GM08714 (cell line): ENCODE data around the gene CIC.

Experiments used
- H3K4me3 ChIP-seq: fragments of 200-500 bp; sonication (Bioruptor generic); 2 replicates; pipeline ENCODE4 v1.5.1; 2014; ENCODE audit warnings: mild to moderate bottlenecking, low read length, inconsistent platforms
- ZNF274 ChIP-seq: IDR thresholded peaks from 2 replicates; pipeline ENCODE4 v1.6.1; 2012; ENCODE audit warnings: mild to moderate bottlenecking, low read depth, low read length

The CIC gene

DNA sequence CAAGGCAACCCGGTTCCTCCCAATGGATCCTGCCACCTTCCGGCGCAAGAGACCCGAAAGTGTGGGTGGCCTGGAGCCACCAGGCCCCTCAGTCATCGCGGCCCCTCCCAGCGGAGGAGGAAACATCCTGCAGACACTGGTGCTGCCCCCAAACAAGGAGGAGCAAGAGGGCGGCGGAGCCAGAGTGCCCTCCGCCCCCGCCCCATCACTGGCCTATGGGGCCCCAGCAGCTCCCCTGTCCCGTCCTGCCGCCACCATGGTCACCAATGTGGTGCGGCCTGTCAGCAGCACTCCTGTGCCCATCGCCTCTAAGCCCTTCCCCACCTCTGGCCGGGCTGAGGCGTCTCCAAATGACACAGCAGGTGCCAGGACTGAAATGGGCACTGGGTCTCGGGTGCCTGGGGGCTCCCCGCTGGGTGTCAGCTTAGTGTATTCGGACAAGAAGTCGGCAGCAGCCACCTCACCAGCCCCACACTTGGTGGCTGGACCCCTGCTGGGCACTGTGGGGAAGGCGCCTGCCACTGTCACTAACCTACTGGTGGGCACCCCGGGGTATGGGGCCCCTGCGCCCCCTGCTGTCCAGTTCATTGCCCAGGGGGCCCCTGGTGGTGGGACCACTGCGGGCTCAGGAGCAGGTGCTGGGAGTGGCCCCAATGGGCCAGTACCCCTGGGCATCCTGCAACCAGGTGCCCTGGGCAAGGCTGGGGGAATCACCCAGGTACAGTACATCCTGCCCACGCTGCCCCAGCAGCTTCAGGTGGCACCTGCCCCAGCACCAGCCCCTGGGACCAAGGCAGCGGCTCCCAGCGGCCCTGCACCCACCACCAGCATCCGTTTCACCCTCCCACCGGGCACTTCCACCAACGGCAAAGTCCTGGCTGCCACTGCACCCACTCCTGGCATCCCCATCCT lies 21.7 kb downstream of the CIC start:
- H3K4me3 ChIP-seq, result no peak overlapping the region
- no peak for TF ChIP-seq ZNF274

GRCh38 chr19:42291435-42291810 lies 22.4 kb downstream of the CIC start:
- no peak overlapping the region for H3K4me3 ChIP-seq
- TF ChIP-seq ZNF274, result no peak

GRCh38 chr19:42292042-42292960 lies 23.2 kb downstream of the CIC start:
- no peak for TF ChIP-seq ZNF274
- H3K4me3 ChIP-seq, result no peak overlapping the region

DNA sequence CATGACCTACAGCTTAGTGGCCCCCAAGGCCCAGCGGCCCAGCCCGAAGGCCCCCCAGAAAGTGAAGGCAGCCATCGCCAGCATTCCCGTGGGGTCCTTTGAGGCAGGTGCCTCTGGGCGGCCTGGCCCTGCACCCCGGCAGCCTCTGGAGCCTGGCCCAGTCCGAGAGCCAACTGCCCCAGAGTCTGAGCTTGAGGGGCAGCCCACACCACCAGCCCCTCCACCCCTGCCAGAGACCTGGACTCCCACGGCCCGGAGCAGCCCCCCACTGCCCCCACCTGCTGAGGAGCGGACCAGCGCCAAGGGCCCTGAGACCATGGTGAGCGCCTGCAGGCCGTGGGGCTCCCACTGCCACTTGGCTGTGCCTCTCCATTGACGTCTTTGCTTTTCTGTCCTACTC lies 23.9 kb downstream of the CIC start:
- H3K4me3 ChIP-seq, result no peak overlapping the region
- TF ChIP-seq ZNF274, result no peak

- TF ChIP-seq ZNF274, result no peak
These were observed 24.5 kb downstream of the CIC start for GRCh38 chr19:42293540-42293939.

GRCh38 chr19:42293948-42294347 lies 24.9 kb downstream of the CIC start:
- H3K4me3 ChIP-seq, result no peak overlapping the region
- no peak for TF ChIP-seq ZNF274

More at GRCh38 chr19:42293540-42293939, 24.5 kb downstream of the CIC start:
- no peak overlapping the region for H3K4me3 ChIP-seq

DNA sequence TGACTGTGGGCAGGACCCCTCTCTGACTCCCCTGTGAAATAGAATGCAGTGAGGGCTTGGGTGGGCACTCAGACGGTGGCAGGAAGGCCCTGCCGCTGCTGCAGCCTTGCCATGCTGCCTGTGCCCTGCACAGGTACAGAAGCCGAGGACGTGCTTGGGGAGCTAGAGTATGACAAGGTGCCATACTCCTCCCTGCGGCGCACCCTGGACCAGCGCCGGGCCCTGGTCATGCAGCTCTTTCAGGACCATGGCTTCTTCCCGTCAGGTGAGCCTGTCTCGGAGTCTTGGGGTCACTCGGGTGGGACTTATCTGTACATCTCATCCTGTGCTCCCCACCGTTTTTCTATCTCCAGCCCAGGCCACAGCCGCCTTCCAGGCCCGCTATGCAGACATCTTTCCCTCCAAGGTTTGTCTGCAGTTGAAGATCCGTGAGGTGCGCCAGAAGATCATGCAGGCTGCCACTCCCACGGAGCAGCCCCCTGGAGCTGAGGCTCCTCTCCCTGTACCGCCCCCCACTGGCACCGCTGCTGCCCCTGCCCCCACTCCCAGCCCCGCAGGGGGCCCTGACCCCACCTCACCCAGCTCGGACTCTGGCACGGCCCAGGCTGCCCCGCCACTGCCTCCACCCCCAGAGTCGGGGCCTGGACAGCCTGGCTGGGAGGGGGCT lies 25.6 kb downstream of the CIC start:
- no peak for TF ChIP-seq ZNF274
- H3K4me3 ChIP-seq, result no peak overlapping the region

GRCh38 chr19:42295342-42295741 lies 26.3 kb downstream of the CIC start:
- TF ChIP-seq ZNF274, result no peak
- H3K4me3 ChIP-seq, result no peak overlapping the region

DNA sequence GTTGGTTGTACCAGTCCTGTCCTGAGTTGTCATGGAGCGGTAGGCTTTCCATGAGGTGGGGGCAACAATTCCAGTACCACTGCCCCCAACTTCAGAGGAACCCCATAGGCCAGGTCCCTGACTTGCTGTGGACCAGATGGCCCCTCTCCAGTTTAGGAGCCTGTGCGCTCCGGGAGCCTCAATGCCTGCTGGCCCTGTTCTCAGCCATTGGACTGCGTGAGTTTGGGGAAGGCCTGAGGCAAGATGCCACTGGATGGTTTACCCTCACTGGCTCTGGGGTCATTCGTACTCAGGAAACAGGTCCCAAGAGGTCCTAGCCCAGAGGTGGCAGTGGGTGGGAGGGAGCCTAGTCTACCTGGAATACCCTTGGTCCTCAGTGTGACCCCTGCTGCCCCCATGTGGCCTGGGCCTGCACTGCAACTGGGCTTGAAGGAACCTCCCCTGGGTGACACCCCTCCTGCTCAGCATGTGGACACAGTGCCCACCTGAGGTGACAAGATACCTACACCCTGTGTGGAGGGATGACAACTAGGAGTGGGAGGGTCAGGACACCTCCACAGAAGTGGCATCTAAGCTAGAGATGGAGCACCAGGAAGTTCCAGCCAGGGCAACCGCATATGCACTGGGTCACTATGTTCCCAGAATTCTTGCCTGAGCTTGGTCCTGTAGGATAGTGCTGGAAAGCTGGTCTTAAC lies 26.9 kb downstream of the CIC start:
- H3K4me3 ChIP-seq, result no peak overlapping the region
- TF ChIP-seq ZNF274, result no peak

GRCh38 chr19:42297039-42297438 lies 28.0 kb downstream of the CIC start:
- H3K4me3 ChIP-seq, result no peak overlapping the region
- no peak for TF ChIP-seq ZNF274

- no peak for TF ChIP-seq ZNF274
- peak within 1 kb of the TSS; percentile 83 for H3K4me3 ChIP-seq
These were observed 32.7 kb downstream of the CIC start, which contains the start of gene PRR19 for GRCh38 chr19:42301646-42302203. PRR19 (plus strand) TSS chr19:42302132; CDS start chr19:42309585, 7,453 bp downstream.

DNA sequence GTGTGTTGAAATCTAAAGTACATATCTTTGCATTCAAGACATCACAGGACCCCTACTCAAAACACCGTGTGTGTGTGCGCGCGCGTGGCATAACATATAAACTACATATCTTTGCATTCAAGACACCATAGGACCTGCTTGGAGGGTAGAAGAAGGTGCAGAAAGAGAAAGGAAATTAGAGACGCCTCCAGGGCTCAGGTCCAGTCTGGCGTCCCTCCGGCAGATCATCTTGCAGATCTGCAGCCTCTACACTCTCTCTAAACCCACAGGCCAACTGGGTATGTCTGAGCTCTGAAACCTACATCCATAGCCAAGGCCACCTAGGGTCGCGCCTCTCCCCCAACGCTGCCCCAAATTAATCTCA lies 34.0 kb downstream of the CIC start:
- peak overlapping the region; percentile 29; the same call in 1 of the 2 replicates for H3K4me3 ChIP-seq
- no peak for TF ChIP-seq ZNF274

DNA sequence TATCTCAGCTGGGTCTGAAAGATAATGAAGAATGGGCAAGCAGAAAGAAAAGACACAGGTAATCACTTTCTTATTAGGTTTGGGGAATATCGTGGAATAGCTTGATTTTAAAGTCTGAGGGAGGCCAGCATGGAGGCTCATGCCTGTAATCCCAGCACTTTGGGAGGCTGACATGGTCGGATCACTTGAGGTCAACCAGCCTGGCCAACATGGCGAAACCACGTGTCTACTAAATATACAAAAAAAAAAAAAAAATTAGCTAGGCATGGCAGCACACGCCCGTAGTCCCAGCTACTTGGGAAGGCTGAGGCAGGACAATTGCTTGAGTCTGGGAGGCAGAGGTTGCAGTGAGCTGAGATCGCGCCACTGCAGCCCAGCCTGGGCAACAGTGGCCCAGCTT lies 34.8 kb downstream of the CIC start:
- no peak for TF ChIP-seq ZNF274

More for the DNA sequence above, 34.8 kb downstream of the CIC start:
- H3K4me3 ChIP-seq, result no peak overlapping the region
